HepG2 (cell line): ENCODE measurements around the gene MUL1. TPM values are rescaled to one million over a fixed set of nuclear protein-coding genes. Genes with fewer than 3 reads are reported as not detected.

ENCODE experiments used
- ATAC-seq: fragments of 200-7000 bp; cut with Tn5 transposase; 3 replicates; pipeline ENCODE4 v1.9.1; 2020; ENCODE audit warnings: mild to moderate bottlenecking, moderate library complexity
- BruUV-seq: library from RNA; stranded (reverse); fragments of 400-500 nt; replicated peaks from 2 replicates; lab custom pipeline; 2021; lab: Mats Ljungman, UMichigan
- CTCF ChIA-PET: fragments of 300-600 bp; formaldehyde crosslinking; extraction: SDS; loops from one replicate; lab custom pipeline; 2021; ENCODE audit warnings: low total read pairs, inconsistent platforms, low intra/inter-chr PET ratio; lab: Yijun Ruan, JAX
- POLR2A ChIA-PET: fragments of 350-600 bp; sonication (Branson Sonifier 250); formaldehyde crosslinking; loops from one replicate; lab custom pipeline; 2020; ENCODE audit warnings: antibody characterized with exemption, inconsistent platforms; lab: Yijun Ruan, JAX
- DNase-seq: peaks from one replicate; pipeline ENCODE4 v3.0.0-alpha.2; 2015; ENCODE audit warnings: low spot score
- FAIRE-seq: peaks from 3 replicates; lab custom pipeline; 2011; peaks lifted over from hg19 to GRCh38; lab: Jason Lieb, UNC
- H2AFZ ChIP-seq: one replicate; pipeline ENCODE4 v1.6.1; 2011; ENCODE audit warnings: low read length, inconsistent platforms
- H3K27ac ChIP-seq: fragments of 300-600 bp; 3 replicates; pipeline ENCODE4 v1.8.0; 2011; ENCODE audit warnings: mixed run types, mild to moderate bottlenecking, mixed read lengths, low read length, inconsistent platforms; ENCODE audit not compliant: insufficient read depth; ENCODE audit errors: extremely low read length
- H3K27me3 ChIP-seq, 2 experiments: fragments of 200-600 bp in 1 of 2; 2 replicates in 1 of 2; 3 replicates in 1 of 2; pipeline versions ENCODE4 v1.6.0 to v1.8.0; 2011; ENCODE audit warnings: low read length in 2 of 2, mild to moderate bottlenecking in 2 of 2, moderate library complexity in 2 of 2, inconsistent platforms in 1 of 2; ENCODE audit not compliant: insufficient read depth in 2 of 2, control insufficient read depth in 1 of 2
- H3K36me3 ChIP-seq, 2 experiments: fragments of 200-600 bp in 1 of 2; replicated peaks in 1 of 2; 2 replicates in 1 of 2; 3 replicates in 1 of 2; pipeline versions ENCODE4 v1.5.1 to v1.8.0; 2011; ENCODE audit warnings: low read length in 2 of 2, inconsistent platforms in 1 of 2; ENCODE audit not compliant: insufficient read depth in 2 of 2, control insufficient read depth in 1 of 2
- H3K4me1 ChIP-seq: 2 replicates; pipeline ENCODE4 v1.5.1; 2012; ENCODE audit warnings: low read length, inconsistent platforms; ENCODE audit not compliant: insufficient read depth
- H3K4me2 ChIP-seq: 2 replicates; pipeline ENCODE4 v1.6.0; 2011; ENCODE audit warnings: low read depth, low read length, inconsistent platforms
- H3K4me3 ChIP-seq, 3 experiments: fragments of 200-600 bp in 1 of 3; sonication (generic), shearing (Covaris generic) in 1 of 3; replicated peaks in 1 of 3; 2 replicates each; pipeline ENCODE4 v1.5.1; 2011 to 2016; ENCODE audit warnings: low read length in 3 of 3, inconsistent platforms in 2 of 3, low read depth in 2 of 3, mild to moderate bottlenecking in 2 of 3, control low read depth in 1 of 3, mixed read lengths in 1 of 3; ENCODE audit not compliant: insufficient read depth in 1 of 3
- H3K79me2 ChIP-seq: one replicate; pipeline ENCODE4 v1.6.1; 2011; ENCODE audit warnings: low read length, inconsistent platforms; ENCODE audit not compliant: insufficient read depth
- H3K9ac ChIP-seq: 2 replicates; pipeline ENCODE4 v1.6.0; 2011; ENCODE audit warnings: mild to moderate bottlenecking, low read depth, low read length, inconsistent platforms; ENCODE audit not compliant: insufficient read depth
- H3K9me3 ChIP-seq: 2 replicates; pipeline ENCODE4 v1.5.1; 2012; ENCODE audit warnings: mild to moderate bottlenecking, low read length
- H4K20me1 ChIP-seq: 2 replicates; pipeline ENCODE4 v1.6.0; 2011; ENCODE audit warnings: inconsistent platforms, mild to moderate bottlenecking, low read length, moderate library complexity; ENCODE audit not compliant: insufficient read depth
- ATAD3A ChIP-seq: sonication (generic); formaldehyde crosslinking; IDR thresholded peaks from 2 replicates; pipeline ENCODE4 v1.4.0; 2020; ENCODE audit warnings: missing genetic modification reagents
- CAMTA2 ChIP-seq: sonication (generic); formaldehyde crosslinking; IDR thresholded peaks from 2 replicates; pipeline ENCODE4 v1.4.0; 2020; ENCODE audit warnings: mild to moderate bottlenecking, missing genetic modification reagents, borderline replicate concordance
- CCAR2 ChIP-seq: fragments of 200-400 bp; formaldehyde crosslinking; optimal IDR thresholded peaks from 2 replicates; pipeline ENCODE3; 2018; ENCODE audit warnings: low read depth, mild to moderate bottlenecking, low read length, moderate library complexity
- KLF11 ChIP-seq: IDR thresholded peaks from 2 replicates; pipeline ENCODE4 v1.6.1; 2016; ENCODE audit warnings: missing compliant biosample characterization
- RFX1 ChIP-seq: fragments of 450-650 bp; IDR thresholded peaks from 2 replicates; pipeline ENCODE4 v1.6.1; 2017
- RNF219 ChIP-seq: sonication (generic); formaldehyde crosslinking; IDR thresholded peaks from 2 replicates; pipeline ENCODE4 v1.5.0; 2020; ENCODE audit warnings: mild to moderate bottlenecking, missing genetic modification reagents
- ZBTB21 ChIP-seq: sonication (generic); formaldehyde crosslinking; IDR thresholded peaks from 2 replicates; pipeline ENCODE4 v1.4.0; 2020; ENCODE audit warnings: missing genetic modification reagents
- ZNF205 ChIP-seq: IDR thresholded peaks from 2 replicates; pipeline ENCODE4 v1.6.1; 2018; ENCODE audit warnings: missing biosample characterization, missing genetic modification reagents
- ZNF282 ChIP-seq: fragments of 450-650 bp; IDR thresholded peaks from 2 replicates; pipeline ENCODE4 v1.6.1; 2018; ENCODE audit not compliant: partially characterized antibody
- ZNF331 ChIP-seq: sonication (generic); formaldehyde crosslinking; IDR thresholded peaks from 2 replicates; pipeline ENCODE4 v1.4.0; 2020; ENCODE audit warnings: missing genetic modification reagents
- ZNF34 ChIP-seq: sonication (generic); formaldehyde crosslinking; IDR thresholded peaks from 2 replicates; pipeline ENCODE4 v1.4.0; 2020; ENCODE audit warnings: mild to moderate bottlenecking, missing genetic modification reagents, borderline replicate concordance
- ZNF577 ChIP-seq: sonication (generic); formaldehyde crosslinking; IDR thresholded peaks from 2 replicates; pipeline ENCODE4 v1.4.0; 2020; ENCODE audit warnings: mild to moderate bottlenecking, low read depth, missing genetic modification reagents, borderline replicate concordance
- ZNF7 ChIP-seq: IDR thresholded peaks from 2 replicates; pipeline ENCODE4 v1.6.1; 2016; ENCODE audit warnings: missing biosample characterization, missing genetic modification reagents
- ZNF839 ChIP-seq: sonication (generic); formaldehyde crosslinking; IDR thresholded peaks from 2 replicates; pipeline ENCODE4 v1.4.0; 2020; ENCODE audit warnings: missing genetic modification reagents, mild to moderate bottlenecking, borderline replicate concordance
- WGBS: methylation state at CpG from one replicate; pipeline ENCODE4 v1.1.6; 2017; ENCODE audit warnings: low lambda C conversion rate; 5-methylcytosine and 5-hydroxymethylcytosine counted together
- in situ Hi-C: cut with HindIII; loops from 2 replicates; pipeline ENCODE4 v1.10.0; 2017; ENCODE audit warnings: low pct_unique_long_range_greater_than_20kb; ENCODE audit not compliant: extremely low pct_ligation_motif_present
- intact Hi-C: fragments of 100-400 bp; cut with micrococcal nuclease; formaldehyde crosslinking; loops from one replicate; pipeline ENCODE4 v1.10.0; 2022; ENCODE audit not compliant: unreplicated experiment
- polyA plus RNA-seq, 8 experiments: library from polyadenylated mRNA; depleted of rRNA in 3 of 8; stranded (reverse) in 7 of 8; unstranded in 1 of 8; fragments of >200 nt; fragmentation: Illumina TruSeq in 4 of 8; extraction: Trizol in 4 of 8; gene quantifications; 2 replicates each; pipeline versions ENCODE4 v1.2.1 to v1.2.3, GENCODE V29; 2011 to 2016; ENCODE audit warnings: low read depth in 4 of 8, missing spikeins in 1 of 8, mixed read lengths in 1 of 8; ENCODE audit not compliant: insufficient read depth in 1 of 8
- total RNA-seq, 5 experiments: library from RNA; depleted of rRNA; stranded (reverse); fragments of >200 nt; fragmentation: Illumina TruSeq; extraction: Trizol; gene quantifications; 2 replicates each; pipeline ENCODE4 v1.2.3, GENCODE V29; 2016; ENCODE audit warnings: low read depth in 1 of 5
- TF ChIP-seq, protein P1 (sequence below): sonication (generic); formaldehyde crosslinking; IDR thresholded peaks from 2 replicates; pipeline ENCODE4 v1.5.0; 2020; ENCODE audit warnings: missing genetic modification reagents

The MUL1 gene
- total and polyA plus RNA-seq, 2 of the 13 experiments (the other 11 are each of a cell fraction or from before 2014, with no cell fraction given) = 21.5 to 26.5 TPM

DNA sequence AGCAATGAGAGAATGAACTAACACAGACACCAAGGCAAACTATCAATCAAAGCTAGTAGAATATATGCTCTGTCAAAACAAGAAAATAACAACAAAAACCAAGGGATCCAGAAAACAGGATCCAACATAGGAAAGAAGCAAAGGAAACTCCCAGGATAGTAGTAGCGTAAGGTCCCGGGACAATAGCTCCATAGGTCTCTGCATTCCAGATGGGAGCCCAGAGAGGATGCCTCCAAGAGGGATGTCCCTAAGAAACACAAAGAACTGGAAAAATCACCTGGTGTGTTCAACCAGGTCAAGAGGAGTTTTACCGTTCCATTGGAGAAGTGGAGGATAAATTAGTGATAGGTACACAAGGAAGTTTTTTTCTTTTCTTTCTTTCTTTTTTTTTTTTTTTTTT, 38.7 kb upstream of the MUL1 start:
- Histone ChIP-seq H3K4me2 (no peak overlapping the region), H3K9me3 (no peaks in the 10 kb centered on the region), H2AFZ (no peak overlapping the region), H3K9ac (no peak overlapping the region), H4K20me1 (no peaks in the 10 kb centered on the region), H3K4me3 (no peak overlapping the region), H3K36me3 (no peaks in the 10 kb centered on the region), H3K27ac (no peak overlapping the region), H3K27me3 (peaks cover 2 to 23% of the 10 kb centered on the region in 2 experiments; a peak in 3 of 5 replicates), H3K4me1 (peaks cover 16% of the 10 kb centered on the region), H3K79me2 (no peaks in the 10 kb centered on the region)
- ChIA-PET POLR2A (no interaction called here), CTCF (no interaction called here)
- WGBS = 59% methylated on average over 3 of the region's 3 CpGs
- in situ Hi-C loops (no loop called here), intact Hi-C loops (no loop called here)
- ATAC-seq = no peak
- no peak for DNase-seq
- FAIRE-seq = no peak
- TF ChIP-seq ATAD3A = no peak
- no peak for TF ChIP-seq RFX1
- TF ChIP-seq CAMTA2 (CRISPR knock-in tag) = no peak
- BruUV-seq = no TSS peak

DNA sequence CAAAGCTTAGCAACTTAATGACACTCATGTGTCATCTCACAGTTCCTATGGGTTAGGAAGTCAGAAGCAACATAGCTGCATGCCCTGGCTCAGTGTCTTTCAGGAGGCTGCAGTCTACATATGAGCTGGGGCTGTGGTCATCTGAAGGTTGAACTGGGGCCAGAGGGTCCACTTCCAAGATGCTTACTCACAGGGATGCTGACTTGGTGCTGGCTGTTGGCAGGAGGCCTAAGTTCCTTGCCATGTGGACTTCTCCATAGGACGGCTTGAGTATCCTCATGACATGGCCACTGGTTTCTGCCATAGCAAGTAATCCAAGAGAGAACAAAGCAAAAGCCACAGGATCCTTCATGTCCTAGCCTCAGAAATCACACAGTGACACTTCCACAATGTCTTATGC, 32.3 kb upstream of the MUL1 start:
- ChIA-PET POLR2A (no interaction called here), CTCF (no interaction called here)
- no peak overlapping the region for H3K27ac ChIP-seq
- no peaks in the 10 kb centered on the region for H4K20me1 ChIP-seq
- WGBS = 83% methylated on average over 1 of the region's 1 CpG
- no peaks in the 10 kb centered on the region for H3K36me3 ChIP-seq
- no peak overlapping the region for H3K4me2 ChIP-seq
- H2AFZ ChIP-seq = no peak overlapping the region
- no peaks in the 10 kb centered on the region for H3K79me2 ChIP-seq
- no peak for ATAC-seq
- H3K4me1 ChIP-seq = peaks cover 17% of the 10 kb centered on the region
- intact Hi-C loops = no loop called here
- no peak overlapping the region for H3K4me3 ChIP-seq
- no peak overlapping the region for H3K9ac ChIP-seq
- no peak for DNase-seq
- no peaks in the 10 kb centered on the region for H3K9me3 ChIP-seq
- in situ Hi-C loops = no loop called here
- no peak for TF ChIP-seq ZBTB21 (CRISPR knock-in tag)
- TF ChIP-seq, protein P1, sequence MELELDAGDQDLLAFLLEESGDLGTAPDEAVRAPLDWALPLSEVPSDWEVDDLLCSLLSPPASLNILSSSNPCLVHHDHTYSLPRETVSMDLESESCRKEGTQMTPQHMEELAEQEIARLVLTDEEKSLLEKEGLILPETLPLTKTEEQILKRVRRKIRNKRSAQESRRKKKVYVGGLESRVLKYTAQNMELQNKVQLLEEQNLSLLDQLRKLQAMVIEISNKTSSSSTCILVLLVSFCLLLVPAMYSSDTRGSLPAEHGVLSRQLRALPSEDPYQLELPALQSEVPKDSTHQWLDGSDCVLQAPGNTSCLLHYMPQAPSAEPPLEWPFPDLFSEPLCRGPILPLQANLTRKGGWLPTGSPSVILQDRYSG (CRISPR knock-in tag) = no peak
- TF ChIP-seq RNF219 (CRISPR knock-in tag) = no peak
- TF ChIP-seq ZNF577 (CRISPR knock-in tag) = no peak
- no peak for TF ChIP-seq ZNF839
- TF ChIP-seq ZNF7 (CRISPR knock-in tag) = no peak
- no peak for TF ChIP-seq ZNF331 (CRISPR knock-in tag)
- TF ChIP-seq KLF11 = no peak
- TF ChIP-seq CCAR2 = no peak
- no peak for TF ChIP-seq ZNF34 (CRISPR knock-in tag)
- TF ChIP-seq ZNF282 = no peak
- no peak for TF ChIP-seq ZNF205 (CRISPR knock-in tag)
- BruUV-seq = no TSS peak
- peaks cover 3 to 45% of the 10 kb centered on the region in 2 experiments; a peak in 3 of 5 replicates for H3K27me3 ChIP-seq
- FAIRE-seq = no peak
